Endothelial cell of umbilical vein (primary cell): ENCODE data around the gene BRPF1.

Experiments
- CTCF ChIP-seq, 2 donors: IDR thresholded peaks; 1 replicate in 1 of 2; 2 replicates in 1 of 2; pipeline ENCODE4 v1.5.1; 2011; ENCODE audit warnings: low read length in 2 of 2, mild to moderate bottlenecking in 2 of 2, moderate library complexity in 2 of 2, control low read depth in 1 of 2, inconsistent platforms in 1 of 2, low read depth in 1 of 2; ENCODE audit not compliant: insufficient read depth in 1 of 2; ENCODE audit errors: extremely low read depth in 1 of 2
- EZH2 ChIP-seq: IDR thresholded peaks from 2 replicates; pipeline ENCODE4 v1.6.1; 2012; ENCODE audit warnings: borderline replicate concordance, low read depth, mild to moderate bottlenecking, moderate library complexity, low read length, inconsistent platforms; ENCODE audit not compliant: severe bottlenecking
- FOS ChIP-seq: IDR thresholded peaks from 2 replicates; pipeline ENCODE4 v1.6.1; 2011; ENCODE audit warnings: mild to moderate bottlenecking, low read length, moderate library complexity, borderline replicate concordance; ENCODE audit not compliant: insufficient read depth
- POLR2A ChIP-seq: IDR thresholded peaks from 2 replicates; pipeline ENCODE4 v1.6.1; 2012; ENCODE audit warnings: low read depth, mild to moderate bottlenecking, control low read depth, low read length
- POLR2AphosphoS5 ChIP-seq: IDR thresholded peaks from 2 replicates; pipeline ENCODE4 v1.6.1; 2012; ENCODE audit warnings: low read depth, mild to moderate bottlenecking, control low read depth, low read length, moderate library complexity; ENCODE audit not compliant: insufficient read depth
- TF ChIP-seq, protein P1 (sequence below): IDR thresholded peaks from 2 replicates; pipeline ENCODE4 v1.6.1; 2011; ENCODE audit not compliant: insufficient read depth, insufficient read length

DNA sequence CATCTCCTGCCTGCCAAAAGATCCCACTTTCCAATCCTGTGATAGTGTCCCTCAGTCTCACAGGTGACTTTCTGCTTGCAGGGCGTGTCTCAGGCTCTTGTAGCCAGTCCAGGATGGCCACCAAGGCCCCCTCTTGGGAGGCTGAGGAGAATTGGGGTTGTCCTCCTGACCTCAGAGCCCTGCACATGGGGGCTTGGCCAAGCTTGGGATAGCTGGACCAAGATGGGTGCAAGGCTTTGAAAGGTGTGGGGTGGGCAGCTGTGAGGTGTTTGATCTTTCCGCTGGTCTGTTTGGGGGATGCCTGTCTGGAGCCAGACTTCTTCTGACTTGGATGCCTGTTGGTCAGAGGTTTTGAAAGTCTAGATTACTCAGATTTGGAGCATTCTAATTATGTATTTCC is 39.9 kb upstream of the BRPF1 start:
- TF ChIP-seq CTCF (IDR thresholded peaks at IDR 0.05; ENCODE audit: extremely low read depth in 1 of 2, insufficient read depth in 1 of 2, low read depth in 1 of 2, low read length in 2 of 2) (no peak), FOS (no peak), POLR2AphosphoS5 (no peak), POLR2A (no peak), EZH2 (no peak)
- TF ChIP-seq, protein P1, sequence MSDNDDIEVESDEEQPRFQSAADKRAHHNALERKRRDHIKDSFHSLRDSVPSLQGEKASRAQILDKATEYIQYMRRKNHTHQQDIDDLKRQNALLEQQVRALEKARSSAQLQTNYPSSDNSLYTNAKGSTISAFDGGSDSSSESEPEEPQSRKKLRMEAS: no peak
